NCI-H2196 (cell line): ENCODE measurements around the gene ST6GAL1.

ENCODE experiments used
- DNase-seq: peaks from one replicate; lab custom pipeline; 2025; ENCODE audit not compliant: unreplicated experiment; lab: John Stamatoyannopoulos, UW

Gene ST6GAL1

GRCh38 chr3:187102073-187102634 lies 171.8 kb downstream of the ST6GAL1 start:
- no peak for DNase-seq

- DNase-seq = no peak
These were observed 172.9 kb downstream of the ST6GAL1 start for GRCh38 chr3:187103251-187103650.

- no peak for DNase-seq
These were observed 174.0 kb downstream of the ST6GAL1 start for GRCh38 chr3:187104342-187104741.

- no peak for DNase-seq
These were observed 174.6 kb downstream of the ST6GAL1 start for GRCh38 chr3:187104933-187105332.

GRCh38 chr3:187105700-187106099 lies 175.4 kb downstream of the ST6GAL1 start:
- DNase-seq = no peak

- no peak for DNase-seq
These were observed 177.7 kb downstream of the ST6GAL1 start for GRCh38 chr3:187107989-187108388.

GRCh38 chr3:187110156-187110555 lies 179.8 kb downstream of the ST6GAL1 start:
- no peak for DNase-seq

GRCh38 chr3:187112934-187113793 lies 182.8 kb downstream of the ST6GAL1 start:
- peak; percentile 43 for DNase-seq

GRCh38 chr3:187114511-187114910 lies 184.2 kb downstream of the ST6GAL1 start:
- DNase-seq = no peak

- no peak for DNase-seq
These were observed 190.0 kb downstream of the ST6GAL1 start for GRCh38 chr3:187120326-187120725.

- DNase-seq = no peak
These were observed 191.9 kb downstream of the ST6GAL1 start for GRCh38 chr3:187122261-187122660.

- DNase-seq = peak; percentile 46
These were observed 195.1 kb downstream of the ST6GAL1 start for GRCh38 chr3:187125319-187126031.
